ENCODE measurements around the gene SAMM50.
A peak's percentile ranks its signal among the peaks of the same experiment; 100 is the strongest.

SAMM50 gene

GRCh38 chr22:44020981-44021380 is 65.7 kb downstream of the SAMM50 start:
- no peak overlapping the region for H3K27ac ChIP-seq (ENCODE audit: low read depth, low read length, severe bottlenecking)
- H3K4me1 ChIP-seq (ENCODE audit: control insufficient read depth, insufficient read depth, low read length, poor library complexity, severe bottlenecking): peaks cover 7% of the 10 kb centered on the region
- no peak overlapping the region for H3K4me3 ChIP-seq (ENCODE audit: extremely low read depth, insufficient read depth, low read length, poor library complexity, severe bottlenecking)
- H3K9me3 ChIP-seq (ENCODE audit: control insufficient read depth, low read length): no peaks in the 10 kb centered on the region
- H3K36me3 ChIP-seq (ENCODE audit: control insufficient read depth, insufficient read depth, low read length): no peaks in the 10 kb centered on the region
- WGBS, 2 experiments (ENCODE audit: insufficient coverage in 2 of 2): 87 to 95% methylated on average over 6 of the region's 8 CpGs

- WGBS, 2 experiments (ENCODE audit: insufficient coverage in 2 of 2): 11 to 14% methylated on average over 33 to 41 of the region's 54 CpGs
- Histone ChIP-seq H3K4me1 (ENCODE audit: control insufficient read depth, insufficient read depth, low read length, poor library complexity, severe bottlenecking) (peaks cover 7% of the 10 kb centered on the region), H3K36me3 (ENCODE audit: control insufficient read depth, insufficient read depth, low read length) (no peaks in the 10 kb centered on the region), H3K9me3 (ENCODE audit: control insufficient read depth, low read length) (no peaks in the 10 kb centered on the region), H3K4me3 (ENCODE audit: extremely low read depth, insufficient read depth, low read length, poor library complexity, severe bottlenecking) (peak overlapping the region; percentile 44), H3K27ac (ENCODE audit: low read depth, low read length, severe bottlenecking) (peak overlapping the region; percentile 16)
Measured at GRCh38 chr22:44023404-44024287, 68.4 kb downstream of the SAMM50 start.

- H3K9me3 ChIP-seq (ENCODE audit: control insufficient read depth, low read length): no peaks in the 10 kb centered on the region
- peaks cover 7% of the 10 kb centered on the region for H3K4me1 ChIP-seq (ENCODE audit: control insufficient read depth, insufficient read depth, low read length, poor library complexity, severe bottlenecking)
- H3K27ac ChIP-seq (ENCODE audit: low read depth, low read length, severe bottlenecking): peak within 1 kb of the TSS; percentile 16
- peak within 1 kb of the TSS; percentile 44 for H3K4me3 ChIP-seq (ENCODE audit: extremely low read depth, insufficient read depth, low read length, poor library complexity, severe bottlenecking)
- H3K36me3 ChIP-seq (ENCODE audit: control insufficient read depth, insufficient read depth, low read length): no peaks in the 10 kb centered on the region
- WGBS, 2 experiments (ENCODE audit: insufficient coverage in 2 of 2): 15 to 21% methylated on average over 48 to 63 of the region's 83 CpGs
Measured at GRCh38 chr22:44024288-44024921, 69.2 kb downstream of the SAMM50 start, which contains the start of gene PARVB. Gene PARVB (plus strand): TSS chr22:44024302. CDS start chr22:44024340, 38 bp downstream.

GRCh38 chr22:44025171-44026065 is 70.2 kb downstream of the SAMM50 start:
- Histone ChIP-seq H3K4me1 (ENCODE audit: control insufficient read depth, insufficient read depth, low read length, poor library complexity, severe bottlenecking) (peaks cover 7% of the 10 kb centered on the region), H3K27ac (ENCODE audit: low read depth, low read length, severe bottlenecking) (no peak overlapping the region), H3K9me3 (ENCODE audit: control insufficient read depth, low read length) (no peaks in the 10 kb centered on the region), H3K4me3 (ENCODE audit: extremely low read depth, insufficient read depth, low read length, poor library complexity, severe bottlenecking) (peak overlapping the region; percentile 34), H3K36me3 (ENCODE audit: control insufficient read depth, insufficient read depth, low read length) (no peaks in the 10 kb centered on the region)
- 93 to 97% methylated on average over 23 to 24 of the region's 26 CpGs for WGBS, 2 experiments (ENCODE audit: insufficient coverage in 2 of 2)

- WGBS, 2 experiments (ENCODE audit: insufficient coverage in 2 of 2): 91% methylated on average over 16 to 17 of the region's 17 CpGs
- Histone ChIP-seq H3K27ac (ENCODE audit: low read depth, low read length, severe bottlenecking) (no peak overlapping the region), H3K36me3 (ENCODE audit: control insufficient read depth, insufficient read depth, low read length) (no peaks in the 10 kb centered on the region), H3K4me1 (ENCODE audit: control insufficient read depth, insufficient read depth, low read length, poor library complexity, severe bottlenecking) (peaks cover 4% of the 10 kb centered on the region), H3K4me3 (ENCODE audit: extremely low read depth, insufficient read depth, low read length, poor library complexity, severe bottlenecking) (no peak overlapping the region), H3K9me3 (ENCODE audit: control insufficient read depth, low read length) (no peaks in the 10 kb centered on the region)
Measured at GRCh38 chr22:44026066-44026629, 70.9 kb downstream of the SAMM50 start.

- Histone ChIP-seq H3K4me1 (ENCODE audit: control insufficient read depth, insufficient read depth, low read length, poor library complexity, severe bottlenecking) (peaks cover 3% of the 10 kb centered on the region), H3K27ac (ENCODE audit: low read depth, low read length, severe bottlenecking) (no peak overlapping the region), H3K9me3 (ENCODE audit: control insufficient read depth, low read length) (no peaks in the 10 kb centered on the region), H3K36me3 (ENCODE audit: control insufficient read depth, insufficient read depth, low read length) (no peaks in the 10 kb centered on the region), H3K4me3 (ENCODE audit: extremely low read depth, insufficient read depth, low read length, poor library complexity, severe bottlenecking) (no peak overlapping the region)
- WGBS, 2 experiments (ENCODE audit: insufficient coverage in 2 of 2): 88 to 91% methylated on average over 19 to 27 of the region's 28 CpGs
Measured at GRCh38 chr22:44026630-44027511, 71.6 kb downstream of the SAMM50 start.

- no peak overlapping the region for H3K27ac ChIP-seq (ENCODE audit: low read depth, low read length, severe bottlenecking)
- H3K4me1 ChIP-seq (ENCODE audit: control insufficient read depth, insufficient read depth, low read length, poor library complexity, severe bottlenecking): peaks cover 3% of the 10 kb centered on the region
- H3K9me3 ChIP-seq (ENCODE audit: control insufficient read depth, low read length): no peaks in the 10 kb centered on the region
- no peaks in the 10 kb centered on the region for H3K36me3 ChIP-seq (ENCODE audit: control insufficient read depth, insufficient read depth, low read length)
- no peak overlapping the region for H3K4me3 ChIP-seq (ENCODE audit: extremely low read depth, insufficient read depth, low read length, poor library complexity, severe bottlenecking)
- WGBS, 2 experiments (ENCODE audit: insufficient coverage in 2 of 2): 89 to 93% methylated on average over 4 to 7 of the region's 7 CpGs
Measured at GRCh38 chr22:44028091-44028490, 72.8 kb downstream of the SAMM50 start.

GRCh38 chr22:44029069-44029468 is 73.8 kb downstream of the SAMM50 start:
- H3K36me3 ChIP-seq (ENCODE audit: control insufficient read depth, insufficient read depth, low read length): no peaks in the 10 kb centered on the region
- no peaks in the 10 kb centered on the region for H3K9me3 ChIP-seq (ENCODE audit: control insufficient read depth, low read length)
- H3K4me1 ChIP-seq (ENCODE audit: control insufficient read depth, insufficient read depth, low read length, poor library complexity, severe bottlenecking): peaks cover 5% of the 10 kb centered on the region
- 83 to 100% methylated on average over 2 to 3 of the region's 4 CpGs for WGBS, 2 experiments (ENCODE audit: insufficient coverage in 2 of 2)
- H3K4me3 ChIP-seq (ENCODE audit: extremely low read depth, insufficient read depth, low read length, poor library complexity, severe bottlenecking): no peak overlapping the region
- no peak overlapping the region for H3K27ac ChIP-seq (ENCODE audit: low read depth, low read length, severe bottlenecking)

GRCh38 chr22:44030051-44030701 is 74.9 kb downstream of the SAMM50 start:
- Histone ChIP-seq H3K27ac (ENCODE audit: low read depth, low read length, severe bottlenecking) (no peak overlapping the region), H3K4me3 (ENCODE audit: extremely low read depth, insufficient read depth, low read length, poor library complexity, severe bottlenecking) (no peak overlapping the region), H3K9me3 (ENCODE audit: control insufficient read depth, low read length) (no peaks in the 10 kb centered on the region), H3K4me1 (ENCODE audit: control insufficient read depth, insufficient read depth, low read length, poor library complexity, severe bottlenecking) (peaks cover 5% of the 10 kb centered on the region), H3K36me3 (ENCODE audit: control insufficient read depth, insufficient read depth, low read length) (no peaks in the 10 kb centered on the region)
- 91 to 95% methylated on average over 14 to 15 of the region's 18 CpGs for WGBS, 2 experiments (ENCODE audit: insufficient coverage in 2 of 2)
